Retinal pigment epithelial cell (primary cell): Measurements from ENCODE around the gene SON.

Source experiments
- DNase-seq: peaks from one replicate; pipeline ENCODE4 v3.0.0-alpha.2; 2010; ENCODE audit warnings: low read depth
- H3K4me3 ChIP-seq: 2 replicates; pipeline ENCODE4 v1.5.1; 2011; ENCODE audit warnings: mild to moderate bottlenecking, low read length, control low read depth, moderate library complexity
- CTCF ChIP-seq: conservative IDR thresholded peaks from 2 replicates; pipeline ENCODE4 v1.5.1; 2011; ENCODE audit warnings: low read depth, low read length, control low read depth, inconsistent platforms

SON gene

GRCh38 chr21:33510826-33511225 is 32.0 kb upstream of the SON start:
- DNase-seq: no peak
- no peak for TF ChIP-seq CTCF
- H3K4me3 ChIP-seq: no peak overlapping the region

DNA sequence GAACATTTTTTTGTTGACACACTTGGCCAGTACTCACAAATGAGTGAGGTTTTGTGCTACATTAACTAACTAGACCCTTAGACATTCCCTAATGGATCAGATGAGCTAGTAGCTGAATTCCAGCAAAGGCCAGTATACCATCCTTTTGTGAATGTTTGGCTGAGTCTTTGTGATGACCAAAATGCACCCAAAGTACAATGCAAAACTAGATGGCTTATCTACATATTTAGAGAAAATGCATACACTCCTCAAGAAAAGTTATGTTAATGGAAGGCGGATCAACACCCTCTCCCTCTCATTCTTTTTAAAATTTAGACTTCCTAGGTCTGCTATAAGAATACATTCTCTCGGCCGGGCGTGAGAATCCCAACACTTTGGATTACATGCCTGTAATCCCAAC is 31.2 kb upstream of the SON start:
- no peak overlapping the region for H3K4me3 ChIP-seq
- TF ChIP-seq CTCF: no peak
- DNase-seq: no peak

DNA sequence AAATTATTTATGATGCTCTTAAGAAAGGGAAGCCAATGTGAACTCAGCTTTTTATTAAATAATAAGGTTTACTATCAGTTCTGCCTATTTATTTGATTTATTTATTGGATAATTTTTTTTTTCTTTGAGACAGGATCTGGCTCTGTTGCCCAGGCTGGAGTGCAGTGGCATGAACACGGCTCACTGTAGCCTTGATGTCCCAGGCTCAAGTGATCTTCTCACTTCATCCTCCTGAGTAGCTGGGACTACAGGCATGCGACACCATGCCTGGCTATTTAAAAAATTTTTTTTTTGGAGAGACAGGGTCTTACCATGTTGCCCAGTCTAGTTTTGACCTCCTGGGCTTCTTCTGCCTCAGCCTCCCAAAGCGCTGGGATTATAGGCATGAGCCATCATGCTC is 30.4 kb upstream of the SON start:
- no peak overlapping the region for H3K4me3 ChIP-seq
- TF ChIP-seq CTCF: no peak
- no peak for DNase-seq

DNA sequence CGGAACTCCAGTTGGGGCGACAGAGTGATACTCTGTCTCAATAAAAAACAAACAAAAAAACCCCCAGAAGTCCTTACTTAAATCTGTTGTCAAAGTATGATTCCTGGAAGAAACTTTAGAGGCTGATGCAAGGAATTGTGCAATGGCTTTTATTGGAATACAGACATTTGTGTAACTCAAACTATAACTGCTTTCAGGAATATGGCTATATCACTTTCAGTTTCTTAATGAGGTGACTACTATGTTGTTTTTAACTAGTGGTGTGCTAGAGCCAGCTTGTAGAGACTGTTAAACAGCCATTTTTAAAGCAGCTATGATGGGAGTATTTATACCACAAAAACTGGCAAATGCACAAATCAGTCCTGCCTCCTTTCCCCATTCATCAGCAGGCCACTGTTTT is 28.6 kb upstream of the SON start:
- TF ChIP-seq CTCF: no peak

DNA sequence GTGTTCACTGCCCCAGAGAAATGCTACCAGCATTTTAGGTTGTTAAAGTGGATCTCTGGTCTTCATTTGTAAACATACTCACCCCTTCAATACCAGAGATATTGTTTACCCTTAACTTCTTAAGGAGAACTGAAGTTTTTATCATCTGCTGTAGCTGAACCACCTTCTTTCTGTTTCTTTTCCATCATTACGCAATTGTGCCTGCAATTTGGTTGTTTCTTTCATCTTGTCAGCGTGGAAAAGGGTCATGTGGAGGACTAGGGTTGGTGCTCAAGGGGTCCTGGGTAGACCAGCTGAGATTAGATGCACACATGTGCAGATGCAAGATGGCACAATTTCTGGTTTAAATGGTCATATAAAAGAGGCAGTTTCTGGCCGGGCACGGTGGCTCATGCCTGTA is 23.9 kb upstream of the SON start:
- no peak for TF ChIP-seq CTCF
- DNase-seq: no peak
- no peak overlapping the region for H3K4me3 ChIP-seq

More for the DNA sequence above, 28.6 kb upstream of the SON start:
- no peak for DNase-seq
- no peak overlapping the region for H3K4me3 ChIP-seq

DNA sequence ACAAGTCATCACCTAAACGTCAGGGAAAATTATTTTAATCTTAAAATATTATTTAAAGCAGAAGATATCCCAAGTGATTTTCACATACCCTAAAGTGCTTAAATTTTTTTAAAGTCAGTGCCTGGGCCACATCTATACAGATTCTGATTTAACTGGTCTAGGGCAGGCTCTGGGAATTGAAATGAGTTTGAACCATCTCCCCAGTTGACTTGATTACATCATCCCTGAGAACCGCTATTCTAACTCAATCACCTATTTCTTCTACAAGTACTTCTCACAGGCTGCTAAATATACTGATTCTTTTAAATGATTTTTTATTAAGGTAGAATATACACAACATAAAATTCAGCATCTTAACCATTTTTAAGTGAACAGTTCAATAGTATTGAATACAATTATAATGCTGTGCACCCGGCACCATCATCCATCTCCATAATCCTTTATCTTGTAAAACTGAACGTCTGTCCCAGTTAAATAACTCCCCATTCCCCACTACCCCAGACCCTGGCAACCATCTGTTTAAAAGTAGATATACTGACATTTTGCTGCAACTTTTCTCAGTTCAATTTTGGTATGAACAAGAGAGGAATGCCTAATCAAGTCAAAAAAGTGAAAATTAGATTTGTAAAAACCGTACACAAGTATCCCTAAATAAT is 20.4 kb upstream of the SON start:
- DNase-seq: no peak
- H3K4me3 ChIP-seq: no peak overlapping the region
- no peak for TF ChIP-seq CTCF

DNA sequence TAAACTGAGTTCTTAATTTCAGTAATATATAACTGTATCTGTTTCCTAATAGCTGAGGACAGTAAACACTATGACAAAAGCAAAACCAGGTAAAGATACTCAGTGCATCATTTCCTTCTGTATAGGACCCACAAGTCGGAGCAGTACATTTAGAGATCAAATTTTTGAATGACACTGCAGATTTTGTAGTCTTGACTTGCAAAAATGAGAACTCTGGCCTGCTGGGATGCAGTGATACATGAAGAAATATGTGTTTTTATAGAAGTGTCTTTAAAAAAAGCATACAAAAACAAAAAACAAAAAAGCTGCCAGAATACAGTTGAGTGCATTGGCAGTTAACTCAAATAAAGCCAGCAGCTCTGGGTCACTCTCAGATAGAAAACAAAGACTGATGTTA is 19.9 kb upstream of the SON start:
- no peak for DNase-seq
- TF ChIP-seq CTCF: no peak
- no peak overlapping the region for H3K4me3 ChIP-seq
